HepG2 (cell line): Measurements from ENCODE around the gene JPH4. TPM values are rescaled to one million over a fixed set of nuclear protein-coding genes. Genes with fewer than 3 reads are reported as not detected.
A peak's percentile ranks its signal among the peaks of the same experiment; 100 is the strongest.

Experiments
- ARID5B ChIP-seq: IDR thresholded peaks from 2 replicates; pipeline ENCODE4 v1.4.0; 2020; ENCODE audit warnings: mild to moderate bottlenecking, missing genetic modification reagents
- ETV6 ChIP-seq: sonication (generic); formaldehyde crosslinking; conservative IDR thresholded peaks from 2 replicates; pipeline ENCODE4 v1.4.0; 2020; ENCODE audit warnings: missing genetic modification reagents
- FOXA3 ChIP-seq: IDR thresholded peaks from 2 replicates; pipeline ENCODE4 v1.6.1; 2016; ENCODE audit warnings: missing genetic modification reagents, missing compliant biosample characterization
- FOXK1 ChIP-seq: sonication (generic); formaldehyde crosslinking; IDR thresholded peaks from 2 replicates; pipeline ENCODE4 v1.4.0; 2020; ENCODE audit warnings: low read depth, missing genetic modification reagents, borderline replicate concordance
- HNF4G ChIP-seq, 2 experiments: sonication (generic) in 1 of 2; formaldehyde crosslinking in 1 of 2; IDR thresholded peaks; 2 replicates each; pipeline versions ENCODE4 v1.4.0 to v1.6.1; 2011 to 2020; ENCODE audit warnings: borderline replicate concordance in 2 of 2, low read depth in 2 of 2, mild to moderate bottlenecking in 2 of 2, low read length in 1 of 2, missing genetic modification reagents in 1 of 2, moderate library complexity in 1 of 2
- MED1 ChIP-seq: sonication (generic); formaldehyde crosslinking; IDR thresholded peaks from 2 replicates; pipeline ENCODE4 v1.4.0; 2020; ENCODE audit warnings: missing genetic modification reagents
- MIER2 ChIP-seq: IDR thresholded peaks from 2 replicates; pipeline ENCODE4 v1.6.1; 2016; ENCODE audit warnings: missing biosample characterization, missing genetic modification reagents
- MLLT10 ChIP-seq: sonication (generic); formaldehyde crosslinking; IDR thresholded peaks from 2 replicates; pipeline ENCODE4 v1.4.0; 2020; ENCODE audit warnings: missing genetic modification reagents
- MTF1 ChIP-seq: sonication (generic); formaldehyde crosslinking; IDR thresholded peaks from 2 replicates; pipeline ENCODE4 v1.5.0; 2020; ENCODE audit warnings: missing genetic modification reagents
- NFKB2 ChIP-seq: sonication (generic); formaldehyde crosslinking; IDR thresholded peaks from 2 replicates; pipeline ENCODE4 v1.4.0; 2020; ENCODE audit warnings: missing genetic modification reagents, borderline replicate concordance
- NFYC ChIP-seq: IDR thresholded peaks from 2 replicates; pipeline ENCODE4 v1.6.1; 2016; ENCODE audit warnings: missing genetic modification reagents, missing compliant biosample characterization
- SMAD3 ChIP-seq: sonication (generic); formaldehyde crosslinking; IDR thresholded peaks from 2 replicates; pipeline ENCODE4 v1.4.0; 2020; ENCODE audit warnings: missing genetic modification reagents
- STAG1 ChIP-seq: sonication (generic); formaldehyde crosslinking; IDR thresholded peaks from 2 replicates; pipeline ENCODE4 v1.4.0; 2020; ENCODE audit warnings: missing genetic modification reagents
- TRIM24 ChIP-seq: sonication (generic); formaldehyde crosslinking; IDR thresholded peaks from 2 replicates; pipeline ENCODE4 v1.8.0; 2022; ENCODE audit warnings: mild to moderate bottlenecking, missing genetic modification reagents
- ZBTB1 ChIP-seq: sonication (generic); formaldehyde crosslinking; IDR thresholded peaks from 2 replicates; pipeline ENCODE4 v1.4.0; 2020; ENCODE audit warnings: missing genetic modification reagents, borderline replicate concordance
- ZBTB49 ChIP-seq: sonication (generic); formaldehyde crosslinking; IDR thresholded peaks from 2 replicates; pipeline ENCODE4 v1.4.0; 2020; ENCODE audit warnings: missing genetic modification reagents, borderline replicate concordance
- ZBTB7A ChIP-seq: sonication (generic); formaldehyde crosslinking; IDR thresholded peaks from 2 replicates; pipeline ENCODE4 v1.8.0; 2022; ENCODE audit warnings: mild to moderate bottlenecking, missing genetic modification reagents
- ZC3H4 ChIP-seq: sonication (generic); formaldehyde crosslinking; IDR thresholded peaks from 2 replicates; pipeline ENCODE4 v1.4.0; 2020; ENCODE audit warnings: missing genetic modification reagents, borderline replicate concordance
- ZFP1 ChIP-seq: IDR thresholded peaks from 2 replicates; pipeline ENCODE4 v1.6.1; 2016
- ZNF740 ChIP-seq: sonication (generic); formaldehyde crosslinking; IDR thresholded peaks from 2 replicates; pipeline ENCODE4 v1.4.0; 2020; ENCODE audit warnings: missing genetic modification reagents
- ZSCAN12 ChIP-seq: sonication (generic); formaldehyde crosslinking; IDR thresholded peaks from 2 replicates; pipeline ENCODE4 v1.9.0; 2021; ENCODE audit warnings: mild to moderate bottlenecking, missing genetic modification reagents
- polyA plus RNA-seq, 8 experiments: library from polyadenylated mRNA; depleted of rRNA in 3 of 8; stranded (reverse) in 7 of 8; unstranded in 1 of 8; fragments of >200 nt; fragmentation: Illumina TruSeq in 4 of 8; extraction: Trizol in 4 of 8; gene quantifications; 2 replicates each; pipeline versions ENCODE4 v1.2.1 to v1.2.3, GENCODE V29; 2011 to 2016; ENCODE audit warnings: low read depth in 4 of 8, missing spikeins in 1 of 8, mixed read lengths in 1 of 8; ENCODE audit not compliant: insufficient read depth in 1 of 8
- total RNA-seq, 5 experiments: library from RNA; depleted of rRNA; stranded (reverse); fragments of >200 nt; fragmentation: Illumina TruSeq; extraction: Trizol; gene quantifications; 2 replicates each; pipeline ENCODE4 v1.2.3, GENCODE V29; 2016; ENCODE audit warnings: low read depth in 1 of 5
- TF ChIP-seq, protein P1 (sequence below): IDR thresholded peaks from 2 replicates; pipeline ENCODE4 v1.6.1; 2012; ENCODE audit warnings: low read depth, low read length, improper control_type of control experiment

The JPH4 gene
- total and polyA plus RNA-seq, 2 of the 13 experiments (the other 11 are each of a cell fraction or from before 2014, with no cell fraction given) = 0.08 to 0.22 TPM

GRCh38 chr14:23609411-23610089, 31.0 kb upstream of the JPH4 start (continued):
- TF ChIP-seq ZBTB1 (CRISPR knock-in tag) (0 out of 2 replicates have a peak, but pooled peaks have one; percentile 55), MED1 (CRISPR knock-in tag) (peak; percentile 87), NFKB2 (peak; percentile 89; the same call in 1 of the 2 replicates), TRIM24 (0 out of 2 replicates have a peak, but pooled peaks have one; percentile 37), FOXA3 (CRISPR knock-in tag) (peak; percentile 79), NFYC (peak; percentile 39; the same call in 1 of the 2 replicates), ZBTB7A (CRISPR knock-in tag) (peak; percentile 64; the same call in 1 of the 2 replicates), MTF1 (CRISPR knock-in tag) (peak; percentile 63; the same call in 1 of the 2 replicates), SMAD3 (peak; percentile 93), ETV6 (CRISPR knock-in tag) (peak; percentile 66; the same call in 1 of the 2 replicates), ZBTB49 (CRISPR knock-in tag) (peak; percentile 16; the same call in 1 of the 2 replicates), STAG1 (CRISPR knock-in tag) (0 out of 2 replicates have a peak, but pooled peaks have one; percentile 16), ZFP1 (CRISPR knock-in tag) (peak; percentile 58; the same call in 1 of the 2 replicates), ZC3H4 (CRISPR knock-in tag) (peak; percentile 70), ZNF740 (CRISPR knock-in tag) (peak; percentile 58; the same call in 1 of the 2 replicates), FOXK1 (CRISPR knock-in tag) (peak; percentile 82), MLLT10 (CRISPR knock-in tag) (0 out of 2 replicates have a peak, but pooled peaks have one; percentile 38), HNF4G (IDR thresholded peaks at IDR 0.05; ENCODE audit: borderline replicate concordance, low read depth, low read length) (peak; percentile 93), HNF4G (CRISPR knock-in tag; IDR thresholded peaks at IDR 0.05; ENCODE audit: borderline replicate concordance, low read depth) (peak; percentile 94), ZSCAN12 (CRISPR knock-in tag) (0 out of 2 replicates have a peak, but pooled peaks have one; percentile 21), MIER2 (CRISPR knock-in tag) (peak; percentile 74; the same call in 1 of the 2 replicates), ARID5B (CRISPR knock-in tag) (peak; percentile 95)
- TF ChIP-seq, protein P1, sequence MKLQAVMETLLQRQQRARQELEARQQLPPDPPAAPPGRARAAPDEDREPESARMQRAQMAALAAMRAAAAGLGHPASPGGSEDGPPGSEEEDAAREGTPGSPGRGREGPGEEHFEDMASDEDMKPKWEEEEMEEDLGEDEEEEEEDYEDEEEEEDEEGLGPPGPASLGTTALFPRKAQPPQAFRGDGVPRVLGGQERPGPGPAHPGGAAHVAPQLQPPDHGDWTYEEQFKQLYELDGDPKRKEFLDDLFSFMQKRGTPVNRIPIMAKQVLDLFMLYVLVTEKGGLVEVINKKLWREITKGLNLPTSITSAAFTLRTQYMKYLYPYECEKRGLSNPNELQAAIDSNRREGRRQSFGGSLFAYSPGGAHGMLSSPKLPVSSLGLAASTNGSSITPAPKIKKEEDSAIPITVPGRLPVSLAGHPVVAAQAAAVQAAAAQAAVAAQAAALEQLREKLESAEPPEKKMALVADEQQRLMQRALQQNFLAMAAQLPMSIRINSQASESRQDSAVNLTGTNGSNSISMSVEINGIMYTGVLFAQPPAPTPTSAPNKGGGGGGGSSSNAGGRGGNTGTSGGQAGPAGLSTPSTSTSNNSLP = peak; percentile 89
